Measurements from ENCODE around the gene IRGQ.
"Not testable (repeated sequence)": the region's sequence is repeated elsewhere in the genome, so short reads cannot be mapped to it uniquely, and the experiment has no call there.

The IRGQ gene

DNA sequence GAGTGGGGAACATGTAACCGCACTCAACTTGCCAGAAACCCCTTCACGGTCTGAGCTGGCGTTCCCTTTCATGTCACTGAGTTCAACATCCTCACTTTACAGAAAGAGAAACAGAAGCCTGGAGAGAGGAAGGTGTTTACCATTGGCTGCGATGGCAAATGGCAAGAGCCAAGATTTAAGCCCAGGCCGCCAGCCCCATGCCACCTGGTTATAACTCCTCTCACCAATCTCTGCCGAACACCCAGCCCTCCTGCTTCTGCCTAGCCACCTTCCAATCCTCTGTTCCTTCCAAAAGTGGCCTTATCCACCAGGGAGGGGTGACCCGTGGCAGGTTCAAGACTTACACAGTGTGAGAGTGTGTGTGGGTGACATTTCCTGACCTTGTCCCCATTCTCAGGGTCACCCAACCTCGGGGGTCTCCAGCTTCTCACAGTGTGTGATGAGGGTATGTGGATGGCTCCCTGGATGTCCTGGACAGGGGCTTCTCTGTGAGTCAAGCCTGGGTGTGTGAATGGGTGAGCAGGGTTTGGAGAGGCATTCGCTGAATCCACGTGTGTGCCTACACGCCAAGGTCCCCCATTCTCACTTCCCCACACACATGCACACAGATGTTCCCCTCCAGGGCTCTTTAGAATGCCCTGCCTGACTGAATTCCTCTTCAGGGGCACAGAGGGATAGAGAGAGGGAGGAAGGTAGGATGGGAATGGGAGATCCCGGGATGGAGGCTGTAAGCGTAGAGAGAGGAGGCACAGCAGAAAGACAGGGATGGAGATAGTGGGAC lies 42.5 kb upstream of the IRGQ start:
- Histone ChIP-seq H3K4me2 (peak overlapping the region; percentile 33; the same call in 1 of the 2 replicates), H3K79me2 (ENCODE audit: insufficient read depth, low read depth) (no peaks in the 10 kb centered on the region), H3K4me3 (IDR thresholded peaks at IDR 0.05; ENCODE audit: insufficient read depth, low read depth, low read length) (no peak overlapping the region), H4K20me1 (ENCODE audit: insufficient read depth) (no peaks in the 10 kb centered on the region), H3K27me3 (ENCODE audit: insufficient read depth, low read depth) (peaks cover 28% of the 10 kb centered on the region), H3K4me1 (ENCODE audit: low read depth, poor library complexity, severe bottlenecking) (no peaks in the 10 kb centered on the region), H3K27ac (no peak overlapping the region), H3K36me3 (ENCODE audit: insufficient read depth) (no peaks in the 10 kb centered on the region), H2AFZ (ENCODE audit: low read depth) (no peak overlapping the region), H3K9ac (no peak overlapping the region)
- TF ChIP-seq, protein P1, sequence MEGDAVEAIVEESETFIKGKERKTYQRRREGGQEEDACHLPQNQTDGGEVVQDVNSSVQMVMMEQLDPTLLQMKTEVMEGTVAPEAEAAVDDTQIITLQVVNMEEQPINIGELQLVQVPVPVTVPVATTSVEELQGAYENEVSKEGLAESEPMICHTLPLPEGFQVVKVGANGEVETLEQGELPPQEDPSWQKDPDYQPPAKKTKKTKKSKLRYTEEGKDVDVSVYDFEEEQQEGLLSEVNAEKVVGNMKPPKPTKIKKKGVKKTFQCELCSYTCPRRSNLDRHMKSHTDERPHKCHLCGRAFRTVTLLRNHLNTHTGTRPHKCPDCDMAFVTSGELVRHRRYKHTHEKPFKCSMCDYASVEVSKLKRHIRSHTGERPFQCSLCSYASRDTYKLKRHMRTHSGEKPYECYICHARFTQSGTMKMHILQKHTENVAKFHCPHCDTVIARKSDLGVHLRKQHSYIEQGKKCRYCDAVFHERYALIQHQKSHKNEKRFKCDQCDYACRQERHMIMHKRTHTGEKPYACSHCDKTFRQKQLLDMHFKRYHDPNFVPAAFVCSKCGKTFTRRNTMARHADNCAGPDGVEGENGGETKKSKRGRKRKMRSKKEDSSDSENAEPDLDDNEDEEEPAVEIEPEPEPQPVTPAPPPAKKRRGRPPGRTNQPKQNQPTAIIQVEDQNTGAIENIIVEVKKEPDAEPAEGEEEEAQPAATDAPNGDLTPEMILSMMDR (conservative IDR thresholded peaks at IDR 0.05; ENCODE audit: low read depth, low read length) = no peak

DNA sequence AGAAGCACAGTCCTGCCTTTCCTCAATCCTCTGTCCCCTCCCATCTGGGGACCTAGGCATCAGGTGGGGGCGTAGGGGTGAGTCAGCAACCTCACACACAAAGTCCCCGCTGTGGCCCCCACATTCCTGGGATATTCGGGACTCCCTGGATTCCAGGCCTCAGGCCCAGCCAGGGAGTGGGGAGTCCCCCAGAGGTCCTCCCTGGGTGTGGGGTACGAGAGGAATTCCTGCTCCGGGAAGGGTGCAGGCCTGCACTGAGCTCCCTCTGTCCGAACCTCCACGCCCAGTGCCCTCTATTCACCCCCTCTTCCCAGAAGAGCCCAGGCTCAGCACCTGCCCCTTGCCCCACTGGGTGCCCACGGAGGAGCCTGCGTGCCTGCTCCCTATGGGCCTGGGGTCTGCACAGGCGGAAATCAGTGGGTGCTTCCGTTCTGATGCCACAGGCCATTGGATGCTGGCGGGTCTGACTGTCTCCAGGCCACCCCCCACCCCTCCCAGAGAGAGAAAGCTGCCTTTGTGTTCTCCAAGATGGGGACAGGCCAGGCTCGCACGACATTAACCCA lies 40.3 kb upstream of the IRGQ start:
- no peaks in the 10 kb centered on the region for H3K36me3 ChIP-seq (ENCODE audit: insufficient read depth)
- H3K4me2 ChIP-seq = no peak overlapping the region
- no peak overlapping the region for H3K4me3 ChIP-seq (IDR thresholded peaks at IDR 0.05; ENCODE audit: insufficient read depth, low read depth, low read length)
- peaks cover 29% of the 10 kb centered on the region for H3K27me3 ChIP-seq (ENCODE audit: insufficient read depth, low read depth)
- no peaks in the 10 kb centered on the region for H4K20me1 ChIP-seq (ENCODE audit: insufficient read depth)
- no peak overlapping the region for H3K27ac ChIP-seq
- H3K79me2 ChIP-seq (ENCODE audit: insufficient read depth, low read depth) = no peaks in the 10 kb centered on the region
- no peak overlapping the region for H2AFZ ChIP-seq (ENCODE audit: low read depth)
- H3K4me1 ChIP-seq (ENCODE audit: low read depth, poor library complexity, severe bottlenecking) = no peaks in the 10 kb centered on the region
- no peak overlapping the region for H3K9ac ChIP-seq
- TF ChIP-seq, protein P1 (conservative IDR thresholded peaks at IDR 0.05; ENCODE audit: low read depth, low read length) = no peak

DNA sequence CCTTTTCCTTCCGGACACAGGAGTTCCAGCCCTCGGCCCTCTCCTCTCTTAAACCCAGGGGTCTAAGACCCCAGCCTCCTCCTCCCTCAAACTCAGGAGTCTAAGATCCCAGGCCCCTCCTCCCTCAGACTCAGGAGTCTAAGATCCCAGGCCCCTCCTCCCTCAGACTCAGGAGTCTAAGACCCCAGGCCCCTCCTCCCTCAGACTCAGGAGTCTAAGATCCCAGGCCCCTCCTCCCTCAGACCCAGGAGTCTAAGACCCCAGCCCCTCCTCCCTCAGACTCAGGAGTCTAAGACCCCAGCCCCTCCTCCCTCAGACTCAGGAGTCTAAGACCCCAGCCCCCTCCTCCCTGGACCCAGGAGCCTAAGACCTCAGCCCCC lies 39.6 kb upstream of the IRGQ start:
- not testable (repeated sequence) for H3K4me3 ChIP-seq (IDR thresholded peaks at IDR 0.05; ENCODE audit: insufficient read depth, low read depth, low read length); H3K27ac ChIP-seq; H3K36me3 ChIP-seq (ENCODE audit: insufficient read depth); H3K4me1 ChIP-seq (ENCODE audit: low read depth, poor library complexity, severe bottlenecking); H2AFZ ChIP-seq (ENCODE audit: low read depth); H4K20me1 ChIP-seq (ENCODE audit: insufficient read depth); H3K9ac ChIP-seq; H3K4me2 ChIP-seq; H3K79me2 ChIP-seq (ENCODE audit: insufficient read depth, low read depth)
- H3K27me3 ChIP-seq (ENCODE audit: insufficient read depth, low read depth) = peaks cover 29% of the 10 kb centered on the region

DNA sequence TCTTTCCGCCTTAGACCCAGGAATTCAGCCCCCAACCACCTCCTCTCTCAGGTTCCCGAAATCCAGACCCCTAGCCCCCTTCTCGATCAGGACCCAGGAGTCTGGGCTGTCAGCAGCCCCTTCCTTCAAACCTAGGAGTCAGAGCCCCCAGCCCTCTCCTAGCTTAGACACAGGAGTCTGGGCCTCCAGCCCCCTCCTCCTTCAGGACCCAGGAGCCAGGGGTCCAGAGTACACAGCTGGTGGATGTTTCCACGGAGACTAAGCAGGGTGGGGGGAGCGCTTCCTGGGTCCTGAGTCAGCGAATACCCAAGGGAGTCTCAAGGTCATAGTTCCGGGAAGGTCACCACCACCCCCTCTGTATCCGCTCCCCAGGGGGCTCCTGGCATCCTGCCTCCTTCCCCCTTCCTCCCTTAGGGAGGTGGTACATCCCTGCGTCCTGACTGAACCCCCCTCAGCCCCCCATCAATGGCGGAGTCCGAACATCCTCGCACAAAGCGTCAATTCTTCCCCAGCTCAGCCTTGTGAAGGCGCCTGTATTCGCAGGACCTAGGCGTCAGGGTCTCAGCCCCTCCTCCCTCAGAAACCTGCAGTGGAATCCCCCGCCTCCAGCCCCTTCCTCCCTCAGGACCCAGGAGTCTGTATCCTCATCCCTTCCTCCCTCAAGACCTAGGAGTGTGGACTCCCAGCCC lies 39.1 kb upstream of the IRGQ start:
- no peak overlapping the region for H2AFZ ChIP-seq (ENCODE audit: low read depth)
- H3K36me3 ChIP-seq (ENCODE audit: insufficient read depth) = no peaks in the 10 kb centered on the region
- H3K27ac ChIP-seq = no peak overlapping the region
- TF ChIP-seq, protein P1 (conservative IDR thresholded peaks at IDR 0.05; ENCODE audit: low read depth, low read length) = no peak
- H3K4me3 ChIP-seq (IDR thresholded peaks at IDR 0.05; ENCODE audit: insufficient read depth, low read depth, low read length) = no peak overlapping the region
- no peaks in the 10 kb centered on the region for H3K4me1 ChIP-seq (ENCODE audit: low read depth, poor library complexity, severe bottlenecking)
- no peak overlapping the region for H3K9ac ChIP-seq
- H4K20me1 ChIP-seq (ENCODE audit: insufficient read depth) = no peaks in the 10 kb centered on the region
- H3K4me2 ChIP-seq = no peak overlapping the region
- no peaks in the 10 kb centered on the region for H3K79me2 ChIP-seq (ENCODE audit: insufficient read depth, low read depth)
- H3K27me3 ChIP-seq (ENCODE audit: insufficient read depth, low read depth) = peaks cover 28% of the 10 kb centered on the region

DNA sequence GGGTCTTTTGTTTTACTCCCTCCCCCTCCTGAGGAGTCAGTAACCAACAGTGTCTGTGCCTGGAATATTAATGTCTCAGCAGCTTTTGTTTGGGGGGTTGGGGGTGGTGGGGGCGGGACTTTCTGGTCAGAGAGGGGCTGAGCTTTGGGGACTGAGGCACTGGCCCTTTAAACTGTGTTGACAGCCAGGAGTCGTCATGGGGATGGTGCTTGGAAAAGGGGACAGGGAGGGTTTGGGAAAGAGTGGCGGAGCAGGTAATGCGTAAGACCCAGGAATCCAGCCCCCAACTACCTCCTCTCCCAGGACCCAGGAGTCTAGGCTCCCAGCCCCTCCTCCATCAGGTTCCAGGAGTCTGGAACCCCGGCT lies 38.6 kb upstream of the IRGQ start:
- Histone ChIP-seq H3K4me2 (no peak overlapping the region), H2AFZ (ENCODE audit: low read depth) (no peak overlapping the region), H3K9ac (no peak overlapping the region), H3K27me3 (ENCODE audit: insufficient read depth, low read depth) (peaks cover 28% of the 10 kb centered on the region), H4K20me1 (ENCODE audit: insufficient read depth) (no peaks in the 10 kb centered on the region), H3K27ac (no peak overlapping the region), H3K79me2 (ENCODE audit: insufficient read depth, low read depth) (no peaks in the 10 kb centered on the region), H3K4me1 (ENCODE audit: low read depth, poor library complexity, severe bottlenecking) (no peaks in the 10 kb centered on the region), H3K4me3 (IDR thresholded peaks at IDR 0.05; ENCODE audit: insufficient read depth, low read depth, low read length) (no peak overlapping the region), H3K36me3 (ENCODE audit: insufficient read depth) (no peaks in the 10 kb centered on the region)
- TF ChIP-seq, protein P1 (conservative IDR thresholded peaks at IDR 0.05; ENCODE audit: low read depth, low read length) = no peak

Measured in KMS-11 (cell line).